Measurements from ENCODE around the gene IGF2BP2.

Gene IGF2BP2

GRCh38 chr3:185653949-185654757 is 170.7 kb downstream of the IGF2BP2 start:
- Histone ChIP-seq H3K4me1 (ENCODE audit: low read length) (no peaks in the 10 kb centered on the region), H3K27ac (ENCODE audit: low read length) (no peak overlapping the region), H4K20me1 (ENCODE audit: insufficient read depth, low read length) (no peaks in the 10 kb centered on the region), H3K4me2 (ENCODE audit: low read depth, low read length) (no peak overlapping the region), H3K4me3 (ENCODE audit: low read length) (no peak overlapping the region), H3F3A (ENCODE audit: insufficient read depth, low read length) (no peaks in the 10 kb centered on the region), H3K9ac (ENCODE audit: low read length) (no peak overlapping the region), H3K27me3 (replicated peaks; ENCODE audit: insufficient read depth, low read length) (no peaks in the 10 kb centered on the region), H3K36me3 (replicated peaks; ENCODE audit: insufficient read depth, low read length) (no peaks in the 10 kb centered on the region), H3K9me2 (replicated peaks; ENCODE audit: insufficient read depth, low read length) (no peaks in the 10 kb centered on the region), H3K9me3 (replicated peaks; ENCODE audit: insufficient read depth, low read length) (no peaks in the 10 kb centered on the region), H2AFZ (ENCODE audit: low read length) (no peak overlapping the region), H3K79me2 (ENCODE audit: low read length) (no peaks in the 10 kb centered on the region)
- DNase-seq = no peak
- no peak for TF ChIP-seq CTCF (IDR thresholded peaks at IDR 0.05; ENCODE audit: low read length)
- no peak for TF ChIP-seq EZH2 (optimal IDR thresholded peaks at IDR 0.05; ENCODE audit: low read depth, low read length)
- TF ChIP-seq EZH2phosphoT487 (IDR thresholded peaks at IDR 0.05; ENCODE audit: low read length) = no peak

- H3K9me2 ChIP-seq (replicated peaks; ENCODE audit: insufficient read depth, low read length) = no peaks in the 10 kb centered on the region
- no peak overlapping the region for H3K4me3 ChIP-seq (ENCODE audit: low read length)
- no peak overlapping the region for H3K9ac ChIP-seq (ENCODE audit: low read length)
- no peaks in the 10 kb centered on the region for H3K79me2 ChIP-seq (ENCODE audit: low read length)
- H3F3A ChIP-seq (ENCODE audit: insufficient read depth, low read length) = no peaks in the 10 kb centered on the region
- DNase-seq = no peak
- no peak overlapping the region for H2AFZ ChIP-seq (ENCODE audit: low read length)
- no peaks in the 10 kb centered on the region for H3K36me3 ChIP-seq (replicated peaks; ENCODE audit: insufficient read depth, low read length)
- no peaks in the 10 kb centered on the region for H3K27me3 ChIP-seq (replicated peaks; ENCODE audit: insufficient read depth, low read length)
- H3K4me1 ChIP-seq (ENCODE audit: low read length) = no peaks in the 10 kb centered on the region
- TF ChIP-seq EZH2phosphoT487 (IDR thresholded peaks at IDR 0.05; ENCODE audit: low read length) (no peak), CTCF (IDR thresholded peaks at IDR 0.05; ENCODE audit: low read length) (no peak), EZH2 (optimal IDR thresholded peaks at IDR 0.05; ENCODE audit: low read depth, low read length) (no peak)
- H3K27ac ChIP-seq (ENCODE audit: low read length) = no peak overlapping the region
- no peaks in the 10 kb centered on the region for H4K20me1 ChIP-seq (ENCODE audit: insufficient read depth, low read length)
- H3K4me2 ChIP-seq (ENCODE audit: low read depth, low read length) = no peak overlapping the region
- H3K9me3 ChIP-seq (replicated peaks; ENCODE audit: insufficient read depth, low read length) = no peaks in the 10 kb centered on the region
Observed at GRCh38 chr3:185651971-185652370, 172.9 kb downstream of the IGF2BP2 start.

GRCh38 chr3:185649414-185649813 is 175.4 kb downstream of the IGF2BP2 start:
- H3K9me2 ChIP-seq (replicated peaks; ENCODE audit: insufficient read depth, low read length) = no peaks in the 10 kb centered on the region
- TF ChIP-seq CTCF (IDR thresholded peaks at IDR 0.05; ENCODE audit: low read length) (no peak), EZH2phosphoT487 (IDR thresholded peaks at IDR 0.05; ENCODE audit: low read length) (no peak), EZH2 (optimal IDR thresholded peaks at IDR 0.05; ENCODE audit: low read depth, low read length) (no peak)
- H3K9me3 ChIP-seq (replicated peaks; ENCODE audit: insufficient read depth, low read length) = no peaks in the 10 kb centered on the region
- H2AFZ ChIP-seq (ENCODE audit: low read length) = no peak overlapping the region
- H3K4me3 ChIP-seq (ENCODE audit: low read length) = no peak overlapping the region
- H3K9ac ChIP-seq (ENCODE audit: low read length) = no peak overlapping the region
- H3K4me2 ChIP-seq (ENCODE audit: low read depth, low read length) = no peak overlapping the region
- no peaks in the 10 kb centered on the region for H3K4me1 ChIP-seq (ENCODE audit: low read length)
- H3F3A ChIP-seq (ENCODE audit: insufficient read depth, low read length) = no peaks in the 10 kb centered on the region
- H4K20me1 ChIP-seq (ENCODE audit: insufficient read depth, low read length) = no peaks in the 10 kb centered on the region
- H3K36me3 ChIP-seq (replicated peaks; ENCODE audit: insufficient read depth, low read length) = no peaks in the 10 kb centered on the region
- no peak for DNase-seq
- H3K27ac ChIP-seq (ENCODE audit: low read length) = no peak overlapping the region
- H3K27me3 ChIP-seq (replicated peaks; ENCODE audit: insufficient read depth, low read length) = no peaks in the 10 kb centered on the region
- no peaks in the 10 kb centered on the region for H3K79me2 ChIP-seq (ENCODE audit: low read length)

Measured in MM.1S (cell line).